HL-60 (cell line): ENCODE data around the gene ATP2B2.

Experiments used
- POLR2AphosphoS5 ChIP-seq: IDR thresholded peaks from 2 replicates; pipeline ENCODE4 v1.6.1; 2012; ENCODE audit warnings: low read depth
- TF ChIP-seq, protein P1 (sequence below): IDR thresholded peaks from one replicate; pipeline ENCODE4 v1.5.1; 2011; ENCODE audit warnings: low read length, control low read depth, inconsistent platforms; ENCODE audit not compliant: insufficient read depth

- TF ChIP-seq, protein P1, sequence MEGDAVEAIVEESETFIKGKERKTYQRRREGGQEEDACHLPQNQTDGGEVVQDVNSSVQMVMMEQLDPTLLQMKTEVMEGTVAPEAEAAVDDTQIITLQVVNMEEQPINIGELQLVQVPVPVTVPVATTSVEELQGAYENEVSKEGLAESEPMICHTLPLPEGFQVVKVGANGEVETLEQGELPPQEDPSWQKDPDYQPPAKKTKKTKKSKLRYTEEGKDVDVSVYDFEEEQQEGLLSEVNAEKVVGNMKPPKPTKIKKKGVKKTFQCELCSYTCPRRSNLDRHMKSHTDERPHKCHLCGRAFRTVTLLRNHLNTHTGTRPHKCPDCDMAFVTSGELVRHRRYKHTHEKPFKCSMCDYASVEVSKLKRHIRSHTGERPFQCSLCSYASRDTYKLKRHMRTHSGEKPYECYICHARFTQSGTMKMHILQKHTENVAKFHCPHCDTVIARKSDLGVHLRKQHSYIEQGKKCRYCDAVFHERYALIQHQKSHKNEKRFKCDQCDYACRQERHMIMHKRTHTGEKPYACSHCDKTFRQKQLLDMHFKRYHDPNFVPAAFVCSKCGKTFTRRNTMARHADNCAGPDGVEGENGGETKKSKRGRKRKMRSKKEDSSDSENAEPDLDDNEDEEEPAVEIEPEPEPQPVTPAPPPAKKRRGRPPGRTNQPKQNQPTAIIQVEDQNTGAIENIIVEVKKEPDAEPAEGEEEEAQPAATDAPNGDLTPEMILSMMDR, result no peak
- no peak for TF ChIP-seq POLR2AphosphoS5
These were observed 126.2 kb downstream of the ATP2B2 start for GRCh38 chr3:10379161-10379560.
